ENCODE results near the gene PGAM2. TPM values are rescaled to one million over a fixed set of nuclear protein-coding genes. Genes with fewer than 3 reads are reported as not detected.

The PGAM2 gene
- polyA plus RNA-seq, 3 donors, result 0.13 TPM; not detected in 2

DNA sequence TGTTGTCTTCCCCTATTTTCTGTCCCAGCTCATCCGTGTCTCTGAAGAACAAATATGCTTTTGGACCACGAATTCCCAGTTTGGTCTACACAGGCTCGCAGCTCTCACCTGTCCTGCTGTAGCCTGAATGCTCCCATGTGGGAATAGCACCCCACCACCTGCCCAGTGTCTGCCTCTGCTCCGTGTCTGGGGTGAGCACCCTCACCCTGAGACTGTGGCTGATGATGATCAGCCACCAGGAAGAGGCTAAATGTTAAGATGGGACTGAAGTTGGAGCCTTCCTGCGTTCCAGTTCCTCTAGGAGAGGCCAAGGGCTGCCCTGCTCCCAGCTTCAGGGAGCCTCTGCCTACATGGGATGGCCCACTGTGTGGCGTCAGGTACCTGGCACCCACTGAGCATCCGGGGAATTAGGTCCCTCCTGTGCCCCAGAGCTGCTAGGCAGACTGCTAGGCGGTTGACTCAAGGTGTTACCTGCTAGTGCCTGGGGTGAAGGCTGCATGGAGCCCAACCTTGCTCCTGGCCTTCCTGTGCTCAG is 3.7 kb downstream of the PGAM2 start:
- H3K27me3 Mint-ChIP-seq (ENCODE audit: low read depth in 3 of 3), result peaks cover 3 to 18% (median 4%) of the 10 kb centered on the region in 3 donors
- no peaks in the 10 kb centered on the region for H3K9me3 ChIP-seq (replicated peaks in 1 of 2; ENCODE audit: control insufficient read depth in 1 of 2, insufficient read depth in 1 of 2, low read length in 2 of 2)
- no peaks in the 10 kb centered on the region for H3K4me1 ChIP-seq (ENCODE audit: control insufficient read depth in 1 of 2, insufficient read depth in 2 of 2, low read length in 2 of 2)
- H3K27ac ChIP-seq (ENCODE audit: low read depth in 1 of 2, low read length in 2 of 2), result no peak overlapping the region
- no peak for TF ChIP-seq CTCF (IDR thresholded peaks at IDR 0.05)
- peaks cover 98% of the 10 kb centered on the region for H4K20me1 ChIP-seq (ENCODE audit: insufficient read depth, low read length)
- peaks cover 52 to 55% of the 10 kb centered on the region in 2 donors for H3K36me3 Mint-ChIP-seq
- H2AFZ ChIP-seq (ENCODE audit: insufficient read depth, low read depth, low read length, poor library complexity, severe bottlenecking), result no peak overlapping the region
- H3K9me3 Mint-ChIP-seq, result no peaks in the 10 kb centered on the region
- intact Hi-C loops (cut with micrococcal nuclease), result no loop called here
- no peak overlapping the region for H3K4me3 Mint-ChIP-seq
- H3K9ac ChIP-seq (ENCODE audit: insufficient read depth, low read length, poor library complexity, severe bottlenecking), result no peak overlapping the region
- no peak overlapping the region for H3K4me2 ChIP-seq (replicated peaks; ENCODE audit: extremely low read depth, low read length, poor library complexity, severe bottlenecking)
- H3K79me2 ChIP-seq (ENCODE audit: insufficient read depth, low read length), result peaks cover 7% of the 10 kb centered on the region
- DNase-seq, result no peak
- WGBS (ENCODE audit: insufficient coverage), result 100% methylated on average over 6 of the region's 8 CpGs
- peaks cover 58 to 59% of the 10 kb centered on the region in 2 donors for H3K36me3 ChIP-seq (replicated peaks in 1 of 2; ENCODE audit: control insufficient read depth in 1 of 2, insufficient read depth in 2 of 2, low read length in 2 of 2)
- H3K27me3 ChIP-seq (ENCODE audit: control insufficient read depth in 2 of 2, insufficient read depth in 2 of 2, low read length in 2 of 2), result no peaks in the 10 kb centered on the region
- H3K27ac Mint-ChIP-seq, result peak overlapping the region in 1 of 7 donors; percentile 15
- no peak overlapping the region for H3K4me3 ChIP-seq (replicated peaks in 1 of 3; ENCODE audit: low read depth in 2 of 3, low read length in 3 of 3)
- H3K4me1 Mint-ChIP-seq, result peaks cover 10% of the 10 kb centered on the region

GRCh38 chr7:44060948-44061644 is 4.3 kb downstream of the PGAM2 start:
- TF ChIP-seq CTCF (IDR thresholded peaks at IDR 0.05), result no peak
- intact Hi-C loops (cut with micrococcal nuclease), result no loop called here
- WGBS (ENCODE audit: insufficient coverage), result 92% methylated on average over 8 of the region's 8 CpGs
- no peaks in the 10 kb centered on the region for H3K9me3 ChIP-seq (replicated peaks in 1 of 2; ENCODE audit: control insufficient read depth in 1 of 2, insufficient read depth in 1 of 2, low read length in 2 of 2)
- H3K4me3 Mint-ChIP-seq, result no peak overlapping the region
- peaks cover 9% of the 10 kb centered on the region for H3K4me1 Mint-ChIP-seq
- H3K4me3 ChIP-seq (replicated peaks in 1 of 3; ENCODE audit: low read depth in 2 of 3, low read length in 3 of 3), result no peak overlapping the region
- no peaks in the 10 kb centered on the region for H3K4me1 ChIP-seq (ENCODE audit: control insufficient read depth in 1 of 2, insufficient read depth in 2 of 2, low read length in 2 of 2)
- H3K79me2 ChIP-seq (ENCODE audit: insufficient read depth, low read length), result peaks cover 14% of the 10 kb centered on the region
- peaks cover 64 to 65% of the 10 kb centered on the region in 2 donors for H3K36me3 ChIP-seq (replicated peaks in 1 of 2; ENCODE audit: control insufficient read depth in 1 of 2, insufficient read depth in 2 of 2, low read length in 2 of 2)
- H3K27ac Mint-ChIP-seq, result peak overlapping the region in 3 of 7 donors; percentile 15 to 50 (median 27)
- no peak for DNase-seq
- no peak overlapping the region for H3K9ac ChIP-seq (ENCODE audit: insufficient read depth, low read length, poor library complexity, severe bottlenecking)
- no peaks in the 10 kb centered on the region for H3K9me3 Mint-ChIP-seq
- H4K20me1 ChIP-seq (ENCODE audit: insufficient read depth, low read length), result peaks cover 98% of the 10 kb centered on the region
- no peak overlapping the region for H2AFZ ChIP-seq (ENCODE audit: insufficient read depth, low read depth, low read length, poor library complexity, severe bottlenecking)
- peaks cover 59 to 62% of the 10 kb centered on the region in 2 donors for H3K36me3 Mint-ChIP-seq
- no peak overlapping the region for H3K4me2 ChIP-seq (replicated peaks; ENCODE audit: extremely low read depth, low read length, poor library complexity, severe bottlenecking)
- no peak overlapping the region for H3K27ac ChIP-seq (ENCODE audit: low read depth in 1 of 2, low read length in 2 of 2)
- peaks cover 3 to 16% (median 4%) of the 10 kb centered on the region in 3 donors for H3K27me3 Mint-ChIP-seq (ENCODE audit: low read depth in 3 of 3)
- no peaks in the 10 kb centered on the region for H3K27me3 ChIP-seq (ENCODE audit: control insufficient read depth in 2 of 2, insufficient read depth in 2 of 2, low read length in 2 of 2)
